Endothelial cell of umbilical vein (primary cell): ENCODE measurements around the gene ARMH3. TPM values are rescaled to one million over a fixed set of nuclear protein-coding genes. Genes with fewer than 3 reads are reported as not detected.

ENCODE experiments used
- BruUV-seq: library from RNA; stranded (reverse); fragments of 400-500 nt; replicated peaks from 2 replicates; lab custom pipeline; 2021; lab: Mats Ljungman, UMichigan
- CTCF ChIA-PET: fragments of 300-600, 350-600 bp; sonication (Branson Sonifier 250); formaldehyde crosslinking; loops from one replicate; lab custom pipeline; 2021; ENCODE audit warnings: antibody characterized with exemption, inconsistent platforms; lab: Charles Lee
- POLR2A ChIA-PET: fragments of 300-600, 350-600 bp; sonication (Branson Sonifier 250); formaldehyde crosslinking; loops from one replicate; lab custom pipeline; 2021; ENCODE audit warnings: antibody characterized with exemption, inconsistent platforms; lab: Charles Lee
- DNase-seq: peaks from one replicate; pipeline ENCODE4 v3.0.0-alpha.2; 2011; ENCODE audit warnings: low read depth, low spot score
- FAIRE-seq: peaks from 2 replicates; lab custom pipeline; 2011; peaks lifted over from hg19 to GRCh38; lab: Jason Lieb, UNC
- H2AFZ ChIP-seq: 2 replicates; pipeline ENCODE4 v1.6.0; 2012; ENCODE audit warnings: low read depth, low read length, control low read depth, inconsistent platforms
- H3K27ac ChIP-seq: 2 replicates; pipeline ENCODE4 v1.5.1; 2011; ENCODE audit warnings: low read depth, mild to moderate bottlenecking, control low read depth, low read length, moderate library complexity; ENCODE audit not compliant: insufficient read depth
- H3K27me3 ChIP-seq, 2 experiments: 2 replicates each; pipeline versions ENCODE4 v1.6.0 to v1.6.1; 2011; ENCODE audit warnings: low read length in 2 of 2, mixed read lengths in 1 of 2; ENCODE audit not compliant: control insufficient read depth in 2 of 2, insufficient read depth in 2 of 2
- H3K36me3 ChIP-seq, 2 experiments: 2 replicates in 1 of 2; 3 replicates in 1 of 2; pipeline ENCODE4 v1.5.1; 2011; ENCODE audit warnings: low read length in 2 of 2, mild to moderate bottlenecking in 1 of 2, moderate library complexity in 1 of 2; ENCODE audit not compliant: control insufficient read depth in 2 of 2, insufficient read depth in 2 of 2; ENCODE audit errors: extremely low read depth in 1 of 2
- H3K4me1 ChIP-seq: 3 replicates; pipeline ENCODE4 v1.5.1; 2011; ENCODE audit warnings: mild to moderate bottlenecking, low read length; ENCODE audit not compliant: control insufficient read depth, insufficient read depth; ENCODE audit errors: extremely low read depth
- H3K4me2 ChIP-seq: 2 replicates; pipeline ENCODE4 v1.6.1; 2011; ENCODE audit warnings: low read length, control low read depth, mixed read lengths; ENCODE audit not compliant: insufficient read depth
- H3K4me3 ChIP-seq, 3 experiments: fragments of 200-600 bp in 1 of 3; sonication (generic), shearing (Covaris generic) in 1 of 3; replicated peaks in 1 of 3; 2 replicates each; pipeline ENCODE4 v1.5.1; 2011 to 2016; ENCODE audit warnings: control low read depth in 3 of 3, low read length in 3 of 3, mild to moderate bottlenecking in 2 of 3, inconsistent platforms in 1 of 3, low read depth in 1 of 3, moderate library complexity in 1 of 3; ENCODE audit not compliant: insufficient read depth in 1 of 3
- H3K79me2 ChIP-seq: 2 replicates; pipeline ENCODE4 v1.6.0; 2012; ENCODE audit warnings: low read length, inconsistent platforms; ENCODE audit not compliant: control insufficient read depth, insufficient read depth
- H3K9ac ChIP-seq: replicated peaks from 2 replicates; pipeline ENCODE3; 2011; ENCODE audit warnings: low read length, control low read depth; ENCODE audit not compliant: insufficient read depth; ENCODE audit errors: extremely low read depth
- H3K9me1 ChIP-seq: replicated peaks from 3 replicates; pipeline ENCODE4 v1.6.0; 2011; ENCODE audit warnings: mild to moderate bottlenecking, low read length; ENCODE audit not compliant: control insufficient read depth, insufficient read depth; ENCODE audit errors: extremely low read depth
- H3K9me3 ChIP-seq: replicated peaks from 2 replicates; pipeline ENCODE4 v1.5.1; 2012; ENCODE audit warnings: low read length, inconsistent platforms; ENCODE audit not compliant: control insufficient read depth, insufficient read depth
- H4K20me1 ChIP-seq: replicated peaks from 2 replicates; pipeline ENCODE3; 2011; ENCODE audit warnings: mild to moderate bottlenecking, low read length; ENCODE audit not compliant: control insufficient read depth, insufficient read depth; ENCODE audit errors: extremely low read depth
- CTCF ChIP-seq, 2 donors: IDR thresholded peaks; 1 replicate in 1 of 2; 2 replicates in 1 of 2; pipeline ENCODE4 v1.5.1; 2011; ENCODE audit warnings: low read length in 2 of 2, mild to moderate bottlenecking in 2 of 2, moderate library complexity in 2 of 2, control low read depth in 1 of 2, inconsistent platforms in 1 of 2, low read depth in 1 of 2; ENCODE audit not compliant: insufficient read depth in 1 of 2; ENCODE audit errors: extremely low read depth in 1 of 2
- EZH2 ChIP-seq: IDR thresholded peaks from 2 replicates; pipeline ENCODE4 v1.6.1; 2012; ENCODE audit warnings: borderline replicate concordance, low read depth, mild to moderate bottlenecking, moderate library complexity, low read length, inconsistent platforms; ENCODE audit not compliant: severe bottlenecking
- FOS ChIP-seq: IDR thresholded peaks from 2 replicates; pipeline ENCODE4 v1.6.1; 2011; ENCODE audit warnings: mild to moderate bottlenecking, low read length, moderate library complexity, borderline replicate concordance; ENCODE audit not compliant: insufficient read depth
- JUN ChIP-seq: IDR thresholded peaks from 2 replicates; pipeline ENCODE4 v1.6.1; 2011; ENCODE audit warnings: borderline replicate concordance, low read depth; ENCODE audit not compliant: insufficient read length, insufficient read depth
- MYC ChIP-seq: IDR thresholded peaks from one replicate; pipeline ENCODE4 v1.6.1; 2011; ENCODE audit warnings: mild to moderate bottlenecking, low read depth, low read length
- POLR2A ChIP-seq: IDR thresholded peaks from 2 replicates; pipeline ENCODE4 v1.6.1; 2012; ENCODE audit warnings: low read depth, mild to moderate bottlenecking, control low read depth, low read length
- POLR2AphosphoS5 ChIP-seq: IDR thresholded peaks from 2 replicates; pipeline ENCODE4 v1.6.1; 2012; ENCODE audit warnings: low read depth, mild to moderate bottlenecking, control low read depth, low read length, moderate library complexity; ENCODE audit not compliant: insufficient read depth
- dilution Hi-C: fragments of 300-500 bp; cut with MboI; formaldehyde crosslinking; loops from one replicate; pipeline ENCODE4 v1.15.0; 2019; ENCODE audit warnings: low sequenced_read_pairs; ENCODE audit not compliant: extremely low pct_ligation_motif_present
- intact Hi-C: fragments of 100-400 bp; cut with micrococcal nuclease; formaldehyde crosslinking; loops from one replicate; pipeline ENCODE4 v1.10.0; 2022
- polyA plus RNA-seq, 4 experiments: library from polyadenylated mRNA; depleted of rRNA in 3 of 4; stranded (reverse) in 3 of 4; unstranded in 1 of 4; fragments of >200 nt; gene quantifications; 2 replicates each; pipeline versions ENCODE4 v1.2.1 to v1.2.3, GENCODE V29; 2011 to 2012; ENCODE audit warnings: missing spikeins in 1 of 4
- total RNA-seq: library from RNA; stranded (reverse); gene quantifications from 2 replicates; pipeline ENCODE4 v1.2.3, GENCODE V29; 2021

The ARMH3 gene
- total and polyA plus RNA-seq, 2 donors (not counting 3 experiments of a cell fraction or from before 2014, with no cell fraction given): 13.1 to 17.6 TPM

GRCh38 chr10:102102421-102102820, 46.4 kb upstream of the ARMH3 start:
- dilution Hi-C loops: no loop called here
- Histone ChIP-seq H2AFZ (no peak overlapping the region), H3K4me1 (peaks cover 9% of the 10 kb centered on the region), H3K9ac (no peak overlapping the region), H3K4me3 (no peak overlapping the region), H3K27me3 (no peaks in the 10 kb centered on the region), H3K79me2 (no peaks in the 10 kb centered on the region), H3K4me2 (no peak overlapping the region), H3K36me3 (peaks cover 3 to 6% of the 10 kb centered on the region in 2 experiments), H3K9me1 (no peaks in the 10 kb centered on the region), H4K20me1 (no peaks in the 10 kb centered on the region), H3K27ac (no peak overlapping the region), H3K9me3 (no peaks in the 10 kb centered on the region)
- ChIA-PET POLR2A (interaction anchor here (1.1 kb wide), 1 partner anchor 12 kb away, joined by 4 read pairs; no protein-coding TSS in a partner anchor), CTCF (interaction anchor here (1.1 to 2.5 kb wide), 6 partner anchors 8 to 92 kb away, joined by 3 to 12 read pairs (median 4); no protein-coding TSS in a partner anchor)
- FAIRE-seq (no peak), DNase-seq (no peak)
- intact Hi-C loops: no loop called here
- TF ChIP-seq CTCF (IDR thresholded peaks at IDR 0.05; ENCODE audit: extremely low read depth in 1 of 2, insufficient read depth in 1 of 2, low read depth in 1 of 2, low read length in 2 of 2) (no peak), POLR2AphosphoS5 (no peak), POLR2A (no peak), JUN (no peak), FOS (no peak), EZH2 (no peak), MYC (no peak)
- BruUV-seq: no TSS peak
